ENCODE data around the gene MCHR2.

The MCHR2 gene

GRCh38 chr6:100022847-100023246 is 28.8 kb upstream of the MCHR2 start:
- no peak overlapping the region for H2BK120ac ChIP-seq (ENCODE audit: low read depth, low read length)
- DNase-seq = no peak
- H3K4ac ChIP-seq (ENCODE audit: low read depth in 1 of 2, low read length in 2 of 2) = no peak overlapping the region
- H3K14ac ChIP-seq (ENCODE audit: low read length in 2 of 2) = no peak overlapping the region
- H3K18ac ChIP-seq (ENCODE audit: low read depth in 1 of 2, low read length in 2 of 2) = no peak overlapping the region
- no peak overlapping the region for H4K8ac ChIP-seq (ENCODE audit: low read length)
- no peaks in the 10 kb centered on the region for H3K4me1 ChIP-seq (ENCODE audit: control insufficient read depth, insufficient read depth, low read depth, low read length)
- H3K4me2 ChIP-seq (ENCODE audit: low read length, poor library complexity, severe bottlenecking) = no peak overlapping the region
- no peaks in the 10 kb centered on the region for H3K9me3 ChIP-seq (ENCODE audit: control insufficient read depth, low read length)
- H3K23ac ChIP-seq (ENCODE audit: low read length in 2 of 2) = no peak overlapping the region
- H2BK5ac ChIP-seq (ENCODE audit: low read depth, low read length, poor library complexity, severe bottlenecking) = no peak overlapping the region
- 78% methylated on average over 3 of the region's 3 CpGs for WGBS
- no peak overlapping the region for H2AFZ ChIP-seq (ENCODE audit: low read depth, low read length)
- H3K9ac ChIP-seq (ENCODE audit: low read length) = no peak overlapping the region
- no peaks in the 10 kb centered on the region for H3K36me3 ChIP-seq (ENCODE audit: control insufficient read depth in 1 of 2, insufficient read depth in 2 of 2, low read depth in 1 of 2, low read length in 2 of 2)
- H2BK12ac ChIP-seq (ENCODE audit: low read length in 2 of 2) = no peak overlapping the region
- H3K27me3 ChIP-seq (ENCODE audit: control insufficient read depth in 1 of 2, insufficient read depth in 1 of 2, low read length in 2 of 2) = no peaks in the 10 kb centered on the region
- H2AK5ac ChIP-seq (ENCODE audit: low read length, severe bottlenecking) = no peak overlapping the region
- no peak overlapping the region for H3K27ac ChIP-seq (ENCODE audit: low read length, poor library complexity, severe bottlenecking)
- H4K91ac ChIP-seq (ENCODE audit: low read length) = no peak overlapping the region
- no peaks in the 10 kb centered on the region for H3K79me1 ChIP-seq (replicated peaks; ENCODE audit: low read length, poor library complexity, severe bottlenecking)
- no peak overlapping the region for H3K4me3 ChIP-seq (ENCODE audit: insufficient read depth in 1 of 2, low read depth in 1 of 2, low read length in 2 of 2)
- no peak overlapping the region for H2BK15ac ChIP-seq (ENCODE audit: low read depth, poor library complexity, severe bottlenecking)

- Histone ChIP-seq H3K79me1 (replicated peaks; ENCODE audit: low read length, poor library complexity, severe bottlenecking) (no peaks in the 10 kb centered on the region), H3K9me3 (ENCODE audit: control insufficient read depth, low read length) (no peaks in the 10 kb centered on the region), H2AK5ac (ENCODE audit: low read length, severe bottlenecking) (no peak overlapping the region), H2BK5ac (ENCODE audit: low read depth, low read length, poor library complexity, severe bottlenecking) (no peak overlapping the region), H2BK15ac (ENCODE audit: low read depth, poor library complexity, severe bottlenecking) (no peak overlapping the region), H3K4ac (ENCODE audit: low read depth in 1 of 2, low read length in 2 of 2) (no peak overlapping the region), H3K4me1 (ENCODE audit: control insufficient read depth, insufficient read depth, low read depth, low read length) (no peaks in the 10 kb centered on the region), H2BK120ac (ENCODE audit: low read depth, low read length) (no peak overlapping the region), H3K23ac (ENCODE audit: low read length in 2 of 2) (no peak overlapping the region), H3K18ac (ENCODE audit: low read depth in 1 of 2, low read length in 2 of 2) (no peak overlapping the region), H4K8ac (ENCODE audit: low read length) (no peak overlapping the region), H4K91ac (ENCODE audit: low read length) (no peak overlapping the region), H3K9ac (ENCODE audit: low read length) (no peak overlapping the region), H3K4me3 (ENCODE audit: insufficient read depth in 1 of 2, low read depth in 1 of 2, low read length in 2 of 2) (no peak overlapping the region), H3K14ac (ENCODE audit: low read length in 2 of 2) (peak overlapping the region in 1 of 2 experiments; percentile 65), H2AFZ (ENCODE audit: low read depth, low read length) (no peak overlapping the region), H3K27me3 (ENCODE audit: control insufficient read depth in 1 of 2, insufficient read depth in 1 of 2, low read length in 2 of 2) (peaks cover 0 to 4% of the 10 kb centered on the region in 2 experiments), H3K27ac (ENCODE audit: low read length, poor library complexity, severe bottlenecking) (no peak overlapping the region), H3K4me2 (ENCODE audit: low read length, poor library complexity, severe bottlenecking) (no peak overlapping the region), H2BK12ac (ENCODE audit: low read length in 2 of 2) (no peak overlapping the region), H3K36me3 (ENCODE audit: control insufficient read depth in 1 of 2, insufficient read depth in 2 of 2, low read depth in 1 of 2, low read length in 2 of 2) (no peaks in the 10 kb centered on the region)
- WGBS = 90% methylated on average over 4 of the region's 6 CpGs
- no peak for DNase-seq
Observed at GRCh38 chr6:100008857-100009256, 14.8 kb upstream of the MCHR2 start.

GRCh38 chr6:100001915-100002388 is 7.9 kb upstream of the MCHR2 start:
- Histone ChIP-seq H2BK120ac (ENCODE audit: low read depth, low read length) (no peak overlapping the region), H2BK12ac (ENCODE audit: low read length in 2 of 2) (no peak overlapping the region), H3K36me3 (ENCODE audit: control insufficient read depth in 1 of 2, insufficient read depth in 2 of 2, low read depth in 1 of 2, low read length in 2 of 2) (no peaks in the 10 kb centered on the region)

GRCh38 chr6:99997141-99997540 is 3.1 kb upstream of the MCHR2 start:
- Histone ChIP-seq H2BK5ac (ENCODE audit: low read depth, low read length, poor library complexity, severe bottlenecking) (no peak overlapping the region), H2AFZ (ENCODE audit: low read depth, low read length) (no peak overlapping the region), H3K4me2 (ENCODE audit: low read length, poor library complexity, severe bottlenecking) (no peak overlapping the region), H3K27me3 (ENCODE audit: control insufficient read depth in 1 of 2, insufficient read depth in 1 of 2, low read length in 2 of 2) (peaks cover 44 to 45% of the 10 kb centered on the region in 2 experiments), H3K36me3 (ENCODE audit: control insufficient read depth in 1 of 2, insufficient read depth in 2 of 2, low read depth in 1 of 2, low read length in 2 of 2) (no peaks in the 10 kb centered on the region), H3K79me1 (replicated peaks; ENCODE audit: low read length, poor library complexity, severe bottlenecking) (no peaks in the 10 kb centered on the region), H3K23ac (ENCODE audit: low read length in 2 of 2) (no peak overlapping the region), H3K18ac (ENCODE audit: low read depth in 1 of 2, low read length in 2 of 2) (no peak overlapping the region), H2BK12ac (ENCODE audit: low read length in 2 of 2) (no peak overlapping the region), H3K9me3 (ENCODE audit: control insufficient read depth, low read length) (no peaks in the 10 kb centered on the region), H3K9ac (ENCODE audit: low read length) (no peak overlapping the region), H3K27ac (ENCODE audit: low read length, poor library complexity, severe bottlenecking) (no peak overlapping the region), H2AK5ac (ENCODE audit: low read length, severe bottlenecking) (no peak overlapping the region), H4K8ac (ENCODE audit: low read length) (no peak overlapping the region), H4K91ac (ENCODE audit: low read length) (no peak overlapping the region), H3K4me1 (ENCODE audit: control insufficient read depth, insufficient read depth, low read depth, low read length) (peaks cover 7% of the 10 kb centered on the region), H3K14ac (ENCODE audit: low read length in 2 of 2) (no peak overlapping the region), H2BK15ac (ENCODE audit: low read depth, poor library complexity, severe bottlenecking) (no peak overlapping the region), H3K4me3 (ENCODE audit: insufficient read depth in 1 of 2, low read depth in 1 of 2, low read length in 2 of 2) (no peak overlapping the region), H2BK120ac (ENCODE audit: low read depth, low read length) (no peak overlapping the region), H3K4ac (ENCODE audit: low read depth in 1 of 2, low read length in 2 of 2) (no peak overlapping the region)
- DNase-seq = no peak

More at GRCh38 chr6:100001915-100002388, 7.9 kb upstream of the MCHR2 start:
- no peak overlapping the region for H3K23ac ChIP-seq (ENCODE audit: low read length in 2 of 2)
- H3K9ac ChIP-seq (ENCODE audit: low read length) = no peak overlapping the region
- no peak overlapping the region for H3K4me2 ChIP-seq (ENCODE audit: low read length, poor library complexity, severe bottlenecking)
- no peaks in the 10 kb centered on the region for H3K79me1 ChIP-seq (replicated peaks; ENCODE audit: low read length, poor library complexity, severe bottlenecking)
- peak; percentile 50 for DNase-seq
- 6% methylated on average over 3 of the region's 3 CpGs for WGBS
- H3K9me3 ChIP-seq (ENCODE audit: control insufficient read depth, low read length) = no peaks in the 10 kb centered on the region
- H2AFZ ChIP-seq (ENCODE audit: low read depth, low read length) = no peak overlapping the region
- H4K8ac ChIP-seq (ENCODE audit: low read length) = no peak overlapping the region
- H3K4me3 ChIP-seq (ENCODE audit: insufficient read depth in 1 of 2, low read depth in 1 of 2, low read length in 2 of 2) = no peak overlapping the region
- no peak overlapping the region for H2AK5ac ChIP-seq (ENCODE audit: low read length, severe bottlenecking)
- H3K18ac ChIP-seq (ENCODE audit: low read depth in 1 of 2, low read length in 2 of 2) = no peak overlapping the region
- H2BK5ac ChIP-seq (ENCODE audit: low read depth, low read length, poor library complexity, severe bottlenecking) = no peak overlapping the region
- no peak overlapping the region for H4K91ac ChIP-seq (ENCODE audit: low read length)
- no peak overlapping the region for H3K14ac ChIP-seq (ENCODE audit: low read length in 2 of 2)
- peaks cover 15 to 19% of the 10 kb centered on the region in 2 experiments for H3K27me3 ChIP-seq (ENCODE audit: control insufficient read depth in 1 of 2, insufficient read depth in 1 of 2, low read length in 2 of 2)
- no peak overlapping the region for H2BK15ac ChIP-seq (ENCODE audit: low read depth, poor library complexity, severe bottlenecking)
- no peak overlapping the region for H3K4ac ChIP-seq (ENCODE audit: low read depth in 1 of 2, low read length in 2 of 2)
- no peaks in the 10 kb centered on the region for H3K4me1 ChIP-seq (ENCODE audit: control insufficient read depth, insufficient read depth, low read depth, low read length)
- H3K27ac ChIP-seq (ENCODE audit: low read length, poor library complexity, severe bottlenecking) = no peak overlapping the region
